GM19193 (cell line): ENCODE results near the gene FHOD3.
A peak's percentile ranks its signal among the peaks of the same experiment; 100 is the strongest.

ENCODE experiments used
- POLR2A ChIP-seq: IDR thresholded peaks from 4 replicates; pipeline ENCODE4 v1.6.1; 2011; ENCODE audit not compliant: insufficient read depth, insufficient read length; ENCODE audit errors: extremely low read depth

Gene FHOD3

DNA sequence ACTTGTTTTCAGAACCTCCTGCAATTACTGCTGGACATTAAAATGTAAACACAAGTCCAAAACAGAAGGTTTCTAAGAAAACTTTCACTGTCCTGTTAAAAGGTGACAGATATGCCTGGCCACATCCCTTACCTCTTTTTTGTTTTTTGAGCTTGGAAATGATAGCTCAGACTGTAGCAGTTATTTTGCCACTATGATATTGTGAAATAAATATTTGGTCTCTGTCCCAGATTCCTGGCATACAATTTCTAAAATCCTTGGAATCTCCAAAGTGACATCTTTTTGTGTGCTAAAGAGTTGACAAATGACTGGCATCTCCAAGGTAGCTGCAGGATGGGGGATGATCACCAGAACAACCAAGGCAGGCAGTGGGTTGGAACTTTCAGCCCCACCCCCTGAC, 514.4 kb downstream of the FHOD3 start:
- TF ChIP-seq POLR2A: no peak

DNA sequence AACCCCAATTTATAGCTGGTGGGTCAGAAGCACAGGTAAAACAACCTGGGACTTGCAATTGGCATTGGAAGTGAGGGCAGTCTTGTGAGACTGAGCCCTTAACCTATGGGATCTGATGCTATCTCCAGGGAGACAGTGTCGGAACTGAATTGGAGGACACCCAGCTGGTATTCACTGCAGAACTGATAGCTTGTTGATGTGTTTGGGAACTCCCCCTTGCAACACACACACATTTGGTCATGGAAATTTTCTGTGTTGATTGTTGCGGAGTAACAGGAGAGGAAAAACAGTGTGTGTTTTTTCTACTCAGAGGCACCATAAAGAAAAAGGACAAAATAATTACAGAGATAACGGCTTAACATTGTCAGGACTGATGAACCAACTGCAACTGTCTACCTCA, 515.2 kb downstream of the FHOD3 start:
- no peak for TF ChIP-seq POLR2A

DNA sequence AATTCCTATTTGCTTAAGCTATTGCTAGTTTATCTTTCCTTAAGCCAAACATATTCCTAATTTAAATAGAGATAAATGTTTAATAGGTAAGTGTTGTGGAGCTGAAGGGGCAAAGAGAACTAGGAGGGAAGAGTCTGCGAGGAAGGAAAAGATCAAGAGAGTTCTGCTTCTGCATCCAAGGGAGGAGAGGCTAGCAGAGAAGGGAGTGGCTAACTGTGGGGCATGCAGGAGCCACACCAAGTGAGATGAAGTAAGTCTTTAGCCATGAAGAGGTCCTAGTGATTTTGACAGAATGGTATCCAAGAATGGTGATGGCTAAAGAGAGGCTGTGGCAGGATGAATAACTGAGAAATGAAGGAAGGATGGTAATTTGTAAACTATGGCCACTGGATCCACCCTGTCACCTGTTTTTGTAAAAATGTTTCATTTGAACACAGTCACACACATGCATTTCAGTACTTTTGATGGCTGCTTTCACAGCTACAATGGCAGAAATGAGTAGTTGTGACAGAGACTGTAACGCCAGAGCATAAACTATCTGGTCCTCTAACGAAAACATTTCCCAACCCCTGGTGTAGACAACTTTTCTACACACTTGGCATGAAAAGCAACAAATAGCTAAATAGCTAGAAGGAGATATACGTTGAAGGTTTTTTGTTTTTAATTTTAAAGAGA, 515.7 kb downstream of the FHOD3 start:
- TF ChIP-seq POLR2A: no peak

DNA sequence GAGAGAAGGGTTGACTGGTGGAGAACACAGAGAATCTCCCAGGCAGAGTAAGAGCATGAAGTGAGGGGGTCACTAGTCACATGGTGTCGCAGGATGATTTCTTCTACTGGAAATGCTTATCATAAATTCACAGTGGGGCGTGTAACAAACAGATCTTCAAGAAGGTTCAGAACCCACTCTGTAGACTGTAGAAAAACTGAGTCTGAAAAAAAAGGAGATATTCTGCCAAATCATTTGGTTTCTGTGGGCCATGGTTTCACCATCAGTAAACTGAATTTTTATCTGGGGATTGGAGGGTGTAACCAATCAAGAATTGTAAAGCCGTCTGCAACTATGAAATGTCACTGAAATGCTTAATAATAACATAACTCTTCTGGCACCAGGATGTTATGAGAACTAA, 516.3 kb downstream of the FHOD3 start:
- no peak for TF ChIP-seq POLR2A

DNA sequence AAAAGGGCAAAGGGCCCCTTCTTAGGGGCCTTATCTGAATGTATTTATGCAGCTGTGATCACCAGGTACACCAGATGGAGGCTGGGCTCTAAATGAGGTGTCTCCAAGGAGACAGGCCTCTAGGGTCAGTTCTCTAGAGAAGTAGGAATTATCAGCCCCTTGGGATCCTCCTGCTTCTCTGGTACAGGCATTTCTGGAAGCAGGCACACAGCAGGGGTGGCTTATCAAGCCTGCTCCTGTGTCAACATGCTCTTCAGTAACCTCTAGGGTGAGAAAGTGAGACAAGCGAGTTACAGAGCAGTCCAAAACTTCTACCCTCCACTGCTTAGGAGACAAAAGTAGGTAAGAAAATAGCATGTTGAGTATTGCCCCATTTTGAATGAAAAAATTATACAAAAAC, 517.5 kb downstream of the FHOD3 start:
- no peak for TF ChIP-seq POLR2A

DNA sequence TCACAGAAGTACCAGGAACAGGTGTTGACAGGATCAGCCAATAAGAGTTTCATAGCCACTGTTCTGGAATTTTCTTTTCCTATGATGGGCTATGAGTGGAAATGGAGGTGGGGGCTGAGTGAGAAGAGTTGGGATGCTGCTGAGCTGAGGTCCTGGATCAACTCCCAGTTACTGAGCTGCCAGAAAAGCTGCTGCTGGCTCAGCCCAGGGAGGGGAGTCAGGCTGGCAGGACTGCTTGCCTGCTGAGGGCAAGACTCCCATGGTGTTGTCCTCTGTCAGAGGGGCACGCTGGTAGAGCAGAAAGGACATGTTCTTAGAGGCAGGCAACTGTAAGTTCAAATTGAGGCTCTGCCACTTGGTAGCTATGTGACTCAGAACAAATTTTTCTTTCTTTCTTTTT, 519.5 kb downstream of the FHOD3 start:
- TF ChIP-seq POLR2A: no peak

DNA sequence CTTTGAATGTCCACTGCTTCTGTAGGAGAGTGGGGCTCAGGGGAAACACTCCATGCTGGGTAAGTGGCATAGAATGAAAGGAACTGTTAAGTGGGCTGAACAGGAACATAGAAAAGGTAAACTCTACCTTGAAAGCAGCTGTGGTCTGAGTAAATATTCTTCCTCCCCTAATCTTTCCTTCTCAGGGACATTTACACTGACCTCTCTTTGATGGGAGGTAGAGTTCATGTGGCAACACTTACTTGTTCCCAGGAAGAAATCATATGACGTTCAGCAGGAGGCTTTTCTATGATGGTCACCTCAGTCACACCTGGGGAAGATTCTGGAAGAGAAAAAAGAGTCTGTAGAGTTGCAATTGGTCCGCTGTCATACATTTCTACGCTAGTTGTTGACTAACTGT, 521.1 kb downstream of the FHOD3 start:
- no peak for TF ChIP-seq POLR2A

DNA sequence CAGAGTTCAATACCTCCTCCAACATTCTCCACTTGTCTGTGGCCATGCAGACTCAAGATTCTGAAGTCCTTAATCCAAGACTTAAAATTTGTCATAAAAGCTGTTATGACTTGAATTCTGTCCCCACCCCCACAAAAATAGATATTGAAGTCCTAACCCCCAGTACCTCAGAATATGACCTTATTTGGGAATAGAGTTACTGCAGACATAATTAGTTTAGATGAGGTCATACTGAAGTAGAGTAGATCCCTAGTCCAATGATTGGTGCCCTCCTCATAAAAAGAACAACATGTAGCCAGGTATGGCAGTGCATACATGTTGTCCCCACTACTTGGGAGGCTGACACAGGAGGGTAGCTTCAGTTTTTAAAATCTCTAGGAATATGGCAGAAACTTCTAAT, 522.1 kb downstream of the FHOD3 start:
- TF ChIP-seq POLR2A: no peak

DNA sequence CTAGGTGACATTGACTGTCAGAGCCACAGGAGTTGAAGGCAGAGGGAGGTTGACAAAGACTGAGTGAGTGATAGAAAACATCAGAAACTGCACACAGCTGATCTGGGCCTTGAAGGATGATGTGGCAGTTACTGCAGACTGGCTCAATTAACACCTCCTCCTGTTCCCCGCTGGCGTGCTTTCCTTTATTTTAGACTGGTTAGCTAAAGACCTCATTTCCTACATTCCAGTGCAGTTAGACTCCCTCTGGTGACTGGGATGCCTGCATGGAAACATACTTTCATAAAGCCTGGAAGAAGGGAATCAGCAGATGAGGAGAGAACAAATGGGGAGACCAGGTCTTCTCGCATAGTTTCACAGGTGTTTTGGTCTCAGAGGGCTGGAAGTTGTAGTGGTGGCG, 524.2 kb downstream of the FHOD3 start:
- no peak for TF ChIP-seq POLR2A

DNA sequence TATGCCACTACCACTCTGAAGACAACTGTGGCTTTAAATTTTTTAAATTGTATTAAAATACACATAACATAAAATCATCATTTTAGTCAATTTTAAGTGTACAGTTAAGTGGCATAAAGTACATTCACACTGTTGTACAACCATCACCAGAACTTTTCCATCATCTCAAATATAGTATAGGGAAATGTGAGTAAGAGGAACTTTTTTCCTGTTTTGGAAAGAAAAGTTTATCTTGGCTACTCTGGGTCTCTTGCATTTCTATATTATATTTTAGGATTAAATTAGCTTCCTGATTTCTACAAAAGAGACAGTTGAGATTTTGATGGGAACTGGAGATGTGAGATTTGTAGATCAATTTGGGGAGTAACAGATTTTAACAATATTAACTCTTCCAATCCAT, 528.0 kb downstream of the FHOD3 start:
- TF ChIP-seq POLR2A: no peak

DNA sequence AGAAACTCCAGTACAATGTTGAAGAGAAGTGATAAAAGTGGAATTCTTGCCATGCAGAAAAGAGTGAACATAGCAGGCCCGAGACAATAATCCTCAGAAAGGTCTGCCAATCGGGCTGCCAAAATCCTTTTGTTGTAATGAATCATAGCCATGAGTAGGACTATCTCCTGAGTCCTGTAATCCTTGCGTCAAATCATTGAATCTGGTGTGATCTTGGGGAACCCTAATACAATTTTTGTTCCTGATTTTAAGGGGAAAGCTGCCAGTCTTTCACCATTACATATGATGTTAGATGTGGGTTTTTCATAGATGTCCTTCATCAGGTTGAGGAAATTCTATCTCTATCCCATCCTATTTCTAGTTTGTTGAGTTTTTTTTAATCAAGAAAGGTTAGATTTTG, 529.0 kb downstream of the FHOD3 start:
- TF ChIP-seq POLR2A: no peak

DNA sequence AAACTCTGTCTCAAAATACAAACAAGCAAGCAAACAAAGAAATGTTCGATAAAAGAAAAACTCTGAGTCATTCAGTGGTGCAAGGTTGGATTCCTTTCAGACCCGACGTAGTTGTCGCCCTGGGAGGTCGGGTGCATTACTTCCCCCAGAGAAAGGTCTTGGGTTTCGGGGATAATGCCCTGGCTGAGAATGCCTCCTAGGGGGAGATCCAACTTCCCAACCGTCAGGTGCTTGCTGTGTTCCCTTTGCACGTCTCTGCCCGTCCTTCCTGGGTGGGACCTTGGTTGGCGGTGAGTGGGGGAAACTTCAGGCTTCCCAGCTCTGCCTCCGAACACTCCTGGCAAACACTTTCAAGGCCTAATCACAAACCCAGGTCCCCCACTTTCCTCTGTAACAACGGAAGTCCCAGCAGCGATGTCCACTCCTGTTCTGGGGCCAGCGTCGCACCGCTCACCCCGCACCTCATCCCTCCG, 530.7 kb downstream of the FHOD3 start:
- no peak for TF ChIP-seq POLR2A

DNA sequence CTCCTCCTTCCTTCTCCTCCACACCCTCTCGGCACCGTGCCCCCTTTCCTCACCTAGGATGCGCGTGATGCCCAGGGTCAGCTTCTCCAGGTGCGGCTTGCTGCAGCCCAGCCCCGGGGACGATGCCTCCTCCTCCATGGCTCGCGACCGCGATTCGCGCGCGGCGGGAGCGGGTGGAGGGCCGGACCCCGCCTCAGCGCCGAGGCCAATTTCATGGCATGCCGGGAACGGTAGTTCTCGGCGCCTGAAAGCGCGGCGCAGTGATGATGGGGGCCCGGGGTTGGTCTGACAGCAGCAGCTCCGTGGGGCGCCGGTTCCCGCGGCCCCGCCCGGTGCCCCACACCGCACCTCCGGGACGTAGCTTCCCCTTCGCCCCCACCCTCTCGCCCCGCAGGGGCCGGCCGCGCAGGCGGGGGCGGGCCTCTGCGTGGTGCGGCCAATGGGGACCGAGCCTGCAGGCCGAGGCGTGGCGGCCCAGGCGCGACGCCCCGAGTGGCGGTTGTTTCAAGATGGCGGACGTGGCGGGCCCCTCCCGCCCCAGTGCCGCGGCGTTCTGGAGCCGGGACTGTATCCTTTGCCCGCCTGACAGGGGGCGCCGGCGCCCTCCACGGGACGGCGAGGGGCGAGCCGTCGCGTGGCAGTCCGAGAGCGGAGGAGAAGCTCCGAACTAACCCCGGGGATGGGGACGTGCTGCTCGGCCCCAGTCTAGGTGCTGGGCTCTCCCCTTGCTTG, 531.3 kb downstream of the FHOD3 start, which contains the start of the genes KIAA1328 and TPGS2:
TSS of gene KIAA1328 (plus strand) at position 498 of the 732 bp plus-strand sequence. CDS start at position 510, 12 bp downstream.
TSS of gene TPGS2 (minus strand) at position 373 of the 732 bp plus-strand sequence. CDS start at position 138, 235 bp downstream.
- TF ChIP-seq POLR2A: peak; percentile 68
